MCF 10A (cell line): ENCODE data around the gene GPC3. TPM values are rescaled to one million over a fixed set of nuclear protein-coding genes. Genes with fewer than 3 reads are reported as not detected.

Experiments
- BruUV-seq: library from RNA; stranded (reverse); fragments of 400-500 nt; replicated peaks from 2 replicates; lab custom pipeline; 2021; lab: Mats Ljungman, UMichigan
- CTCF ChIA-PET: fragments of 300-600 bp; sonication (Branson Sonifier 250); formaldehyde crosslinking; extraction: SDS; loops from one replicate; lab custom pipeline; 2021; ENCODE audit warnings: antibody characterized with exemption, inconsistent platforms; lab: Yijun Ruan, JAX
- POLR2A ChIA-PET: fragments of 300-600, 350-650 bp; sonication (Branson Sonifier 250); formaldehyde crosslinking; extraction: SDS; loops from one replicate; lab custom pipeline; 2020; ENCODE audit warnings: antibody characterized with exemption, inconsistent platforms; lab: Yijun Ruan, JAX
- DNase-seq: peaks from one replicate; pipeline ENCODE4 v3.0.0-alpha.2; 2018; ENCODE audit not compliant: unreplicated experiment
- H3K27ac Mint-ChIP-seq: one replicate; pipeline ENCODE4 v1.8.0; 2022; ENCODE audit warnings: mild to moderate bottlenecking, low read depth, mixed read lengths; ENCODE audit not compliant: unreplicated experiment
- H3K27me3 Mint-ChIP-seq: one replicate; pipeline ENCODE4 v1.8.0; 2022; ENCODE audit warnings: mixed read lengths; ENCODE audit not compliant: insufficient read depth, unreplicated experiment
- H3K36me3 Mint-ChIP-seq: one replicate; pipeline ENCODE4 v1.8.0; 2022; ENCODE audit warnings: mild to moderate bottlenecking, moderate library complexity, mixed read lengths; ENCODE audit not compliant: insufficient read depth, unreplicated experiment
- H3K4me1 Mint-ChIP-seq: one replicate; pipeline ENCODE4 v1.8.0; 2022; ENCODE audit warnings: mixed read lengths; ENCODE audit not compliant: insufficient read depth, unreplicated experiment
- H3K4me3 Mint-ChIP-seq: one replicate; pipeline ENCODE4 v1.8.0; 2022; ENCODE audit warnings: mild to moderate bottlenecking, moderate library complexity, mixed read lengths; ENCODE audit not compliant: unreplicated experiment
- H3K9me3 Mint-ChIP-seq: one replicate; pipeline ENCODE4 v1.8.0; 2022; ENCODE audit warnings: mixed read lengths; ENCODE audit not compliant: unreplicated experiment
- intact Hi-C: fragments of 100-400 bp; cut with micrococcal nuclease; formaldehyde crosslinking; loops from 2 replicates; pipeline ENCODE4 v1.14.1; 2022
- total RNA-seq: library from RNA; stranded (reverse); gene quantifications from 2 replicates; pipeline ENCODE4 v1.2.3, GENCODE V29; 2022
- TF ChIP-seq, protein P1 (sequence below): fragments of 200-600 bp; IDR thresholded peaks from one replicate; pipeline ENCODE4 v1.8.0; 2022; ENCODE audit warnings: antibody characterized with exemption, mild to moderate bottlenecking; ENCODE audit not compliant: unreplicated experiment

The GPC3 gene
- total RNA-seq, 1 experiment from 2014 or later, result 0.37 TPM

DNA sequence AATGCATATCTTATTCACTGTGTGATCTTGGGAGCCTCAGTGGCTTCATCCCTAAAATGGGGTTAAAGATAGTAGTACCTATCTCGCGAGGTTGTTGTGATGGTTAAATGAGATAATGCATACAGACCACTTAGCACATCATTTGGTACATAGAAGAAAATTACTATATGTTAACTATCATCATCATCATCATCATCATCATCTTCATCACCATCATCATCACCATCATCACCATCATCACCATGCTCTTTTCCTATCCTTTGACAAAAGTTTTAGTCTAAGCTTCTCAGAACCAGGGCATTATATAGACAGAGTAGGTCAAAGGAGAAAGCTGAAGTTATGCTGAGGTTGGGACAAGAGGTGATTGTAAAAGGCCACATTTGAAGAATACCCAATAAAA, 145.0 kb downstream of the GPC3 start:
- peaks cover 27% of the 10 kb centered on the region for H3K27me3 Mint-ChIP-seq
- POLR2A ChIA-PET, result no interaction called here
- intact Hi-C loops, result no loop called here
- no peaks in the 10 kb centered on the region for H3K9me3 Mint-ChIP-seq
- CTCF ChIA-PET, result interaction anchor here (0.7 to 1.2 kb wide), 3 partner anchors 9 to 51 kb away, joined by 3 to 5 read pairs (median 3); no protein-coding TSS in a partner anchor
- no peak for DNase-seq
- no TSS peak for BruUV-seq
- TF ChIP-seq, protein P1, sequence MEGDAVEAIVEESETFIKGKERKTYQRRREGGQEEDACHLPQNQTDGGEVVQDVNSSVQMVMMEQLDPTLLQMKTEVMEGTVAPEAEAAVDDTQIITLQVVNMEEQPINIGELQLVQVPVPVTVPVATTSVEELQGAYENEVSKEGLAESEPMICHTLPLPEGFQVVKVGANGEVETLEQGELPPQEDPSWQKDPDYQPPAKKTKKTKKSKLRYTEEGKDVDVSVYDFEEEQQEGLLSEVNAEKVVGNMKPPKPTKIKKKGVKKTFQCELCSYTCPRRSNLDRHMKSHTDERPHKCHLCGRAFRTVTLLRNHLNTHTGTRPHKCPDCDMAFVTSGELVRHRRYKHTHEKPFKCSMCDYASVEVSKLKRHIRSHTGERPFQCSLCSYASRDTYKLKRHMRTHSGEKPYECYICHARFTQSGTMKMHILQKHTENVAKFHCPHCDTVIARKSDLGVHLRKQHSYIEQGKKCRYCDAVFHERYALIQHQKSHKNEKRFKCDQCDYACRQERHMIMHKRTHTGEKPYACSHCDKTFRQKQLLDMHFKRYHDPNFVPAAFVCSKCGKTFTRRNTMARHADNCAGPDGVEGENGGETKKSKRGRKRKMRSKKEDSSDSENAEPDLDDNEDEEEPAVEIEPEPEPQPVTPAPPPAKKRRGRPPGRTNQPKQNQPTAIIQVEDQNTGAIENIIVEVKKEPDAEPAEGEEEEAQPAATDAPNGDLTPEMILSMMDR, result no peak
- no peak overlapping the region for H3K27ac Mint-ChIP-seq
- no peaks in the 10 kb centered on the region for H3K4me1 Mint-ChIP-seq
- H3K4me3 Mint-ChIP-seq, result no peak overlapping the region
- no peaks in the 10 kb centered on the region for H3K36me3 Mint-ChIP-seq

DNA sequence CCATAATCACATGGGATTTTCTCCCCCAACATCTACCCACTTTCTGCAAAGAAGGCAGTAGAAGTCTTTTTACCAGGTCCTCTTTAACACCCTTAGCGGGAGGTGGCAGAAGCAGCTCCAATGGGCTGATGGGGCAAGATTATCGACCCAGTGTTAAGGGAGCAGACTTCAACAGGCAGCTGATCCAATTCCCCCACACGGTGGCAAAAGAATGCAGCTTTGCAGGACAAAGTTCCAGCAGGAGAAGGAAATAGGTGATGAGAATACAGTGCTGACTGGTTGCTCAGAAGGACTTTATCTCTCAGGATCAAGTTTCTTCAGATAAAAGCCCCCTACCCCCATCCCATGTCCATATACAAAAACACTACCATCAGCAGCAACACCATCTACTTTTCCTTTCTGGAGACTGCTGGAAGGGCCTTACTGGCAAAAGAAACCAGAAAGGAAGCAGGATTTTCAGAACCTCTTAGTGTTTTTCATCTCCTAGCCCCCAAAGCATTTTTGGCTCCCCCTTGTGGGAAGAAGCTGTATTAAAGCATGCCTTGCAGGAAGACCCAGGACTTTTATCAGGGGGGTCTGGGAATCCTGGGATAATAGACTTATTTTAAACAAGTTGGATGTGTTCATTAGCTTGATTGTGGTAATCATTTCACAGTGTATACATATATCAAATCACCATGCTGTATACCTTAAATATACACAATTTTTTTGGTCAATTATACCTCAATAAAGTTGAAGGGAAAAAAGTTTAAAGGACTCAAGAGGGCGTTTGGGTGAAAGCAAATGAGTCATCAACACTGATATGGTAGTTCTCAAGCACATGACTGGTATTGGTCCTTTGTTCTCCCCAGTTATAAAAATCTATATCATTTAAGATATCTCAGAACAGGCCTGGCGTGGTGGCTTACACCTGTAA, 146.4 kb downstream of the GPC3 start:
- peak; percentile 58 for DNase-seq
- no peaks in the 10 kb centered on the region for H3K4me1 Mint-ChIP-seq
- POLR2A ChIA-PET, result no interaction called here
- H3K9me3 Mint-ChIP-seq, result no peaks in the 10 kb centered on the region
- H3K27ac Mint-ChIP-seq, result no peak overlapping the region
- TF ChIP-seq, protein P1, result peak; percentile 50
- CTCF ChIA-PET, result interaction anchor here (0.6 to 1.5 kb wide), 14 partner anchors 11 to 1788 kb away, joined by 3 to 8 read pairs (median 4); no protein-coding TSS in a partner anchor
- H3K36me3 Mint-ChIP-seq, result no peaks in the 10 kb centered on the region
- no TSS peak for BruUV-seq
- peaks cover 20% of the 10 kb centered on the region for H3K27me3 Mint-ChIP-seq
- H3K4me3 Mint-ChIP-seq, result no peak overlapping the region
- intact Hi-C loops, result no loop called here

DNA sequence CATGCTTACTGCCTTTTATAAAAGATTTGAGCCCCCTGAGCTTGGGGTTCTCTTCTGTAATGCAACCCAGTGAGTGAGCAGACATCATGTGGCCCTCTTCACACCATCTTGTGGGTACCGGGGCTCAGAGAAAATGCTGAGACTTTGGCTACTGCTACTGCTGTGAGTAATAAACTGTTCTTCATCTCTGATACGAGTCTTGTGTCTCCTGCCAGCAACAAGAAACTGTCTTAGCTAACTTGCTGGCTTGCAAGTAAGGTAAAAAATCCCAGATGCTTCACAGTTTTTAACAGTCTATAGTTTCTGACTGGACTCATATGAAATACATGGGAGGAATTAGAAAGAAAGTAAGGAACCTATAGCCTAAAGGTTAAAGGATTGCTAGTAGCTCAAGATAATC, 148.3 kb downstream of the GPC3 start:
- Mint-ChIP-seq H3K27me3 (peaks cover 25% of the 10 kb centered on the region), H3K27ac (no peak overlapping the region), H3K36me3 (no peaks in the 10 kb centered on the region), H3K4me1 (no peaks in the 10 kb centered on the region), H3K9me3 (no peaks in the 10 kb centered on the region), H3K4me3 (no peak overlapping the region)
- TF ChIP-seq, protein P1, result no peak
- CTCF ChIA-PET, result interaction anchor here (0.9 to 1.5 kb wide), 2 partner anchors 15 to 21 kb away, joined by 3 to 4 read pairs; no protein-coding TSS in a partner anchor
- no TSS peak for BruUV-seq
- intact Hi-C loops, result no loop called here
- POLR2A ChIA-PET, result interaction anchor here (1.1 to 1.8 kb wide), 3 partner anchors 10 to 52 kb away, joined by 4 read pairs; no protein-coding TSS in a partner anchor
- DNase-seq, result no peak

DNA sequence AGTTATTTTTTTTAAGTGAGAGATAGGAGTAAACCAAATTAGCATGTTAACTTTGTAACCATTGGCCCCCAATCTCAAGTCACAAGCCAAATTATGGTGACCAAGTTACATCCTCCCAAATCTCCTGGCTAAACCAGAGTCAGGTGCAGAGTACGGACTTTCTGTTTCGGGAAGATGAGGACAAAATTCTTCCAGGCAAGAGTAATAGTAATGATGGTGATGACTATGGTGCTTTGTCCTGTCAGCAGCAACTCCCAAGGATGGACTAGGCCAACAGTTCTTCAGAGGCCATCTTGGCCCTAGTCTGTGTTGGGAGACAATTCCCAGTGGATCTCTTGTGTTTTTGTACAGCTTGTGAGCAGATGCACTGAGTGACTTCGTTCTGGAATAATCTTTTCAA, 148.8 kb downstream of the GPC3 start:
- H3K27me3 Mint-ChIP-seq, result peaks cover 25% of the 10 kb centered on the region
- TF ChIP-seq, protein P1, result no peak
- intact Hi-C loops, result no loop called here
- no peaks in the 10 kb centered on the region for H3K4me1 Mint-ChIP-seq
- POLR2A ChIA-PET, result interaction anchor here (1.4 to 1.8 kb wide), 2 partner anchors 10 to 24 kb away, joined by 4 read pairs; no protein-coding TSS in a partner anchor
- no peak for DNase-seq
- CTCF ChIA-PET, result interaction anchor here (0.9 to 2.4 kb wide), 3 partner anchors 16 to 85 kb away, joined by 3 to 10 read pairs (median 4); no protein-coding TSS in a partner anchor
- no peak overlapping the region for H3K27ac Mint-ChIP-seq
- no peak overlapping the region for H3K4me3 Mint-ChIP-seq
- H3K36me3 Mint-ChIP-seq, result no peaks in the 10 kb centered on the region
- BruUV-seq, result no TSS peak
- no peaks in the 10 kb centered on the region for H3K9me3 Mint-ChIP-seq
